CD4-positive, alpha-beta T cell (primary cell): ENCODE measurements around the gene MEF2A. TPM values are rescaled to one million over a fixed set of nuclear protein-coding genes. Genes with fewer than 3 reads are reported as not detected.

Experiments
- ATAC-seq: fragments of 200-7000 bp; cut with Tn5 transposase; one replicate; pipeline ENCODE4 v1.10.0; 2022; ENCODE audit warnings: mild to moderate bottlenecking; ENCODE audit not compliant: poor library complexity
- CTCF ChIA-PET: fragments of 350-600 bp; sonication (Branson Sonifier 250); formaldehyde crosslinking; loops from one replicate; lab custom pipeline; 2021; ENCODE audit warnings: antibody characterized with exemption, inconsistent platforms; lab: Charles Lee
- POLR2A ChIA-PET: fragments of 350-600 bp; sonication (Branson Sonifier 250); formaldehyde crosslinking; loops from one replicate; lab custom pipeline; 2021; ENCODE audit warnings: antibody characterized with exemption, inconsistent platforms; lab: Charles Lee
- DNase-seq, 14 experiments: peaks; one replicate each; pipeline ENCODE4 v3.0.0-alpha.2; 2013 to 2020; ENCODE audit warnings: mixed read lengths in 2 of 14
- H3K27ac ChIP-seq, 2 donors: one replicate each; pipeline versions ENCODE4 v1.5.1 to v1.7.0; 2013; ENCODE audit warnings: low read length in 2 of 2, low read depth in 1 of 2, mild to moderate bottlenecking in 1 of 2
- H3K27me3 ChIP-seq, 2 experiments: 1 replicate in 1 of 2; 2 replicates in 1 of 2; pipeline versions ENCODE4 v1.6.1 to v1.7.0; 2013; ENCODE audit warnings: low read length in 2 of 2, control low read depth in 1 of 2, mild to moderate bottlenecking in 1 of 2, moderate library complexity in 1 of 2; ENCODE audit not compliant: insufficient read depth in 2 of 2, control insufficient read depth in 1 of 2
- H3K36me3 ChIP-seq: one replicate; pipeline ENCODE4 v1.6.1; 2013; ENCODE audit warnings: low read length, control low read depth; ENCODE audit not compliant: insufficient read depth
- H3K4me1 ChIP-seq: one replicate; pipeline ENCODE4 v1.6.1; 2013; ENCODE audit warnings: low read length, control low read depth; ENCODE audit not compliant: insufficient read depth
- H3K4me3 ChIP-seq: one replicate; pipeline ENCODE4 v1.5.1; 2013; ENCODE audit warnings: mild to moderate bottlenecking, low read length, moderate library complexity
- H3K9me3 ChIP-seq, 2 experiments: 1 replicate in 1 of 2; 2 replicates in 1 of 2; pipeline versions ENCODE4 v1.6.1 to v1.7.0; 2013; ENCODE audit warnings: low read length in 2 of 2, mild to moderate bottlenecking in 2 of 2, control low read depth in 1 of 2, moderate library complexity in 1 of 2; ENCODE audit not compliant: control insufficient read depth in 1 of 2, insufficient read depth in 1 of 2
- H3K27ac Mint-ChIP-seq: one replicate; pipeline ENCODE4 v1.8.0; 2020; ENCODE audit warnings: mixed read lengths
- H3K27me3 Mint-ChIP-seq: one replicate; pipeline ENCODE4 v1.8.0; 2021; ENCODE audit warnings: mixed read lengths
- H3K36me3 Mint-ChIP-seq: one replicate; pipeline ENCODE4 v1.8.0; 2021; ENCODE audit warnings: low read depth, mixed read lengths
- H3K4me1 Mint-ChIP-seq: one replicate; pipeline ENCODE4 v1.8.0; 2021; ENCODE audit warnings: low read depth, mixed read lengths
- H3K4me3 Mint-ChIP-seq: one replicate; pipeline ENCODE4 v1.8.0; 2020; ENCODE audit warnings: mild to moderate bottlenecking, mixed read lengths
- H3K9me3 Mint-ChIP-seq: one replicate; pipeline ENCODE4 v1.8.0; 2020; ENCODE audit warnings: mixed read lengths
- CTCF ChIP-seq: fragments of 200-600 bp; IDR thresholded peaks from one replicate; pipeline ENCODE4 v1.8.0; 2022; ENCODE audit warnings: antibody characterized with exemption, mild to moderate bottlenecking
- intact Hi-C, 2 experiments: fragments of 100-400 bp; cut with DNase I in 1 of 2; cut with micrococcal nuclease in 1 of 2; formaldehyde crosslinking; loops; one replicate each; pipeline versions ENCODE4 v1.15.1 to v1.9.0; 2023 to 2025; cut with DNase I, micrococcal nuclease
- total RNA-seq, 174 experiments: library from RNA in 2 of 174; stranded (reverse) in 2 of 174; gene quantifications; one replicate each; pipeline ENCODE4 v1.2.3 and lab custom pipeline; 2021 to 2026

The MEF2A gene
- total RNA-seq, 2 experiments from 2014 or later: 23.2 to 24.9 TPM

- TF ChIP-seq CTCF: no peak
- Mint-ChIP-seq H3K36me3 (peaks cover 20% of the 10 kb centered on the region), H3K9me3 (peaks cover 6% of the 10 kb centered on the region), H3K4me3 (no peak overlapping the region), H3K27ac (no peak overlapping the region), H3K4me1 (peaks cover 77% of the 10 kb centered on the region), H3K27me3 (no peaks in the 10 kb centered on the region)
- H3K27me3 ChIP-seq: no peaks in the 10 kb centered on the region
- no peak overlapping the region for H3K4me3 ChIP-seq
- ChIA-PET CTCF (no interaction called here), POLR2A (interaction anchor here (2.0 kb wide), 1 partner anchor 13 kb away, joined by 8 read pairs; the partner anchor contains the start of gene MEF2A)
- DNase-seq (no peak), ATAC-seq (no peak)
- no peaks in the 10 kb centered on the region for H3K36me3 ChIP-seq
- H3K9me3 ChIP-seq: peaks cover 0 to 11% of the 10 kb centered on the region in 2 experiments
- no peak overlapping the region for H3K27ac ChIP-seq
- H3K4me1 ChIP-seq: no peaks in the 10 kb centered on the region
- intact Hi-C loops: no loop called here
These were observed 14.3 kb downstream of the MEF2A start for GRCh38 chr15:99580076-99580475.

- DNase-seq: no peak
- CTCF ChIA-PET: no interaction called here
- H3K27me3 ChIP-seq: no peaks in the 10 kb centered on the region
- Mint-ChIP-seq H3K27ac (no peak overlapping the region), H3K4me3 (no peak overlapping the region), H3K9me3 (peaks cover 13% of the 10 kb centered on the region), H3K4me1 (peaks cover 59% of the 10 kb centered on the region), H3K36me3 (peaks cover 43% of the 10 kb centered on the region), H3K27me3 (no peaks in the 10 kb centered on the region)
- H3K9me3 ChIP-seq: peaks cover 0 to 19% of the 10 kb centered on the region in 2 experiments
- no peaks in the 10 kb centered on the region for H3K4me1 ChIP-seq
- H3K27ac ChIP-seq: no peak overlapping the region
- no peak for TF ChIP-seq CTCF
- POLR2A ChIA-PET: no interaction called here
- no peak overlapping the region for H3K4me3 ChIP-seq
- ATAC-seq: no peak
- H3K36me3 ChIP-seq: no peaks in the 10 kb centered on the region
- intact Hi-C loops: no loop called here
These were observed 16.8 kb downstream of the MEF2A start for GRCh38 chr15:99582508-99582960.

- no peak for ATAC-seq
- H3K4me1 Mint-ChIP-seq: peaks cover 53% of the 10 kb centered on the region
- H3K27me3 Mint-ChIP-seq: no peaks in the 10 kb centered on the region
These were observed 18.4 kb downstream of the MEF2A start for GRCh38 chr15:99584081-99584600.

More at GRCh38 chr15:99584081-99584600, 18.4 kb downstream of the MEF2A start:
- ChIA-PET CTCF (no interaction called here), POLR2A (no interaction called here)
- no peak overlapping the region for H3K4me3 Mint-ChIP-seq
- H3K36me3 Mint-ChIP-seq: peaks cover 57% of the 10 kb centered on the region
- no peak for DNase-seq
- H3K27ac ChIP-seq: no peak overlapping the region
- no peak overlapping the region for H3K27ac Mint-ChIP-seq
- H3K9me3 Mint-ChIP-seq: peaks cover 13% of the 10 kb centered on the region
- no peak overlapping the region for H3K4me3 ChIP-seq
- no peak for TF ChIP-seq CTCF
- peaks cover 0 to 19% of the 10 kb centered on the region in 2 experiments for H3K9me3 ChIP-seq
- no peaks in the 10 kb centered on the region for H3K4me1 ChIP-seq
- H3K36me3 ChIP-seq: no peaks in the 10 kb centered on the region
- intact Hi-C loops: no loop called here
- H3K27me3 ChIP-seq: no peaks in the 10 kb centered on the region
